GM13976 (cell line): ENCODE measurements around the gene SFXN5.

Source experiments
- DNase-seq: peaks from one replicate; pipeline ENCODE4 v3.0.0; 2012; ENCODE audit warnings: low spot score
- in situ Hi-C: fragments of 300-500 bp; cut with MboI; formaldehyde crosslinking; loops from one replicate; pipeline ENCODE4 v1.12.0; 2022; ENCODE audit warnings: low sequenced_read_pairs, mixed read lengths, inconsistent platforms; ENCODE audit not compliant: unreplicated experiment
- TF ChIP-seq, protein P1 (sequence below): IDR thresholded peaks from 2 replicates; pipeline ENCODE4 v1.5.1; 2012; ENCODE audit warnings: borderline replicate concordance, mild to moderate bottlenecking; ENCODE audit not compliant: insufficient read depth; ENCODE audit errors: extremely low read depth, missing control alignments, control extremely low read depth

Gene SFXN5

DNA sequence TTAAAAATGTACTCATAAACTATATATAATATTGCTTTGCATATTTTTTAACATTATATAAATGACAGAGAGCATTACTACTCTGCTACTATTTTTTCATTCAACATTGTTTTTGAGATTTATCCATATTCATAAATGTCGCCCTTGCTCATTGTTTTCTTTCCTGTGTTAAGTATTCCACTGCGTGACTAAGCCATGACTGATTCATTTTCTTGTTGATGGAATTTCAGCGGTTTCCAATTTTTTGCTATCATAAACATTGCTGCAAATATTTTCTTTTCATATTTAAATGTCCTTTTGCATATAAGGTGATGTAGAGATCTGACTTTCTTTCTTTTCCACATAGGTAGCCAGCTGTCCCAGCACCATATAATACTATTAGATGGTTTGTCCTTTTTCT lies 57.6 kb downstream of the SFXN5 start:
- in situ Hi-C loops, result no loop called here
- TF ChIP-seq, protein P1, sequence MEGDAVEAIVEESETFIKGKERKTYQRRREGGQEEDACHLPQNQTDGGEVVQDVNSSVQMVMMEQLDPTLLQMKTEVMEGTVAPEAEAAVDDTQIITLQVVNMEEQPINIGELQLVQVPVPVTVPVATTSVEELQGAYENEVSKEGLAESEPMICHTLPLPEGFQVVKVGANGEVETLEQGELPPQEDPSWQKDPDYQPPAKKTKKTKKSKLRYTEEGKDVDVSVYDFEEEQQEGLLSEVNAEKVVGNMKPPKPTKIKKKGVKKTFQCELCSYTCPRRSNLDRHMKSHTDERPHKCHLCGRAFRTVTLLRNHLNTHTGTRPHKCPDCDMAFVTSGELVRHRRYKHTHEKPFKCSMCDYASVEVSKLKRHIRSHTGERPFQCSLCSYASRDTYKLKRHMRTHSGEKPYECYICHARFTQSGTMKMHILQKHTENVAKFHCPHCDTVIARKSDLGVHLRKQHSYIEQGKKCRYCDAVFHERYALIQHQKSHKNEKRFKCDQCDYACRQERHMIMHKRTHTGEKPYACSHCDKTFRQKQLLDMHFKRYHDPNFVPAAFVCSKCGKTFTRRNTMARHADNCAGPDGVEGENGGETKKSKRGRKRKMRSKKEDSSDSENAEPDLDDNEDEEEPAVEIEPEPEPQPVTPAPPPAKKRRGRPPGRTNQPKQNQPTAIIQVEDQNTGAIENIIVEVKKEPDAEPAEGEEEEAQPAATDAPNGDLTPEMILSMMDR, result no peak
- no peak for DNase-seq

DNA sequence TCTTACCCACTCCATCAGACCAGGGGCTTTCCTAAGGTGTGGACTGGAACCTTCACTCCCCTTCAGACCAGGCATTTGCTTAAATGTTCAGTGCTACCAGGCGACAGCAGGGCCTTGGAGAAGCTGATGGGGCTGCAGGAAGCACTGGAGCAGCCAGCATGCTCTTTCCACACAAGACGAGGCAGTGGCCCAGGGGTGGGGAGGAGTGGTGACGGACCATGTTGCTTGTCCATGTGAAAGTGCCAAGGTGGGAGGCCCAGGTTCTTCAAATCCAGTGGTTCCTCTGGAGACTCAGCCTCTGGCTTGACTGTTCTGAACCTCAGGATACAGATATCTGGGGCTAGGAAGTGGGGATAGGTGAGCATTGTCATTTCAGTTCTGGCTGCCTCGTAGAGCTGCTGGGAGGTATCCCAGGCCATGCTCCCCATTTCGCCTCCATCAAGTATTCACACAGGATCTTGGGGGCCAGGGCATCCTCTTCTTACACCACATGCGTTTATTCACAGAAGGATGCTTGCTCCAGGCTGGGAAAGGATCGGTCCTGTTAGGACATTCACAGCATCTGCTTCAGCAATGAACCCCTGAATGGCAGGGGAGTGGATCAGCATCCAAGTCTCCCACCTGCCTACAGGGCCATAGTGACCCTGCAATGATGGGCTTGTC lies 62.2 kb downstream of the SFXN5 start:
- in situ Hi-C loops, result no loop called here
- no peak for DNase-seq
- TF ChIP-seq, protein P1, result no peak

DNA sequence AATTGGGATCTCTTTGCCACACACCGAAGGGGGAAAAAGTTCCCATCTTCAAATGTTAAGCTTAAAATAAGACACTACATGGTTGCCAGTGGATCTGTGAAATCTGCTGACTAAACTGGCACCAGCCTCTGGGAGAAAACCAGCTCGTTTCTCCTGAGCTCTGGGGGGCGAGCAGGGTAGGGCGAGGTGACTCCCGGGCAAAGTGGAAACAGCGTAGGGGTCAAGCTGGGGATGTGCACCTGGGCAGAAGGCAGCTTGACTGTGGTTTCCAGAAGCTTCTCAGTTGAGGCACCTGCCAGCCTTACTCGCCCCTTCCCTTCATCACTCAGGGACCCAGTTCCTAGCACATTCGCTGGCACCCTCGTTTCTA lies 62.8 kb downstream of the SFXN5 start:
- in situ Hi-C loops, result no loop called here
- no peak for DNase-seq
- TF ChIP-seq, protein P1, result no peak

DNA sequence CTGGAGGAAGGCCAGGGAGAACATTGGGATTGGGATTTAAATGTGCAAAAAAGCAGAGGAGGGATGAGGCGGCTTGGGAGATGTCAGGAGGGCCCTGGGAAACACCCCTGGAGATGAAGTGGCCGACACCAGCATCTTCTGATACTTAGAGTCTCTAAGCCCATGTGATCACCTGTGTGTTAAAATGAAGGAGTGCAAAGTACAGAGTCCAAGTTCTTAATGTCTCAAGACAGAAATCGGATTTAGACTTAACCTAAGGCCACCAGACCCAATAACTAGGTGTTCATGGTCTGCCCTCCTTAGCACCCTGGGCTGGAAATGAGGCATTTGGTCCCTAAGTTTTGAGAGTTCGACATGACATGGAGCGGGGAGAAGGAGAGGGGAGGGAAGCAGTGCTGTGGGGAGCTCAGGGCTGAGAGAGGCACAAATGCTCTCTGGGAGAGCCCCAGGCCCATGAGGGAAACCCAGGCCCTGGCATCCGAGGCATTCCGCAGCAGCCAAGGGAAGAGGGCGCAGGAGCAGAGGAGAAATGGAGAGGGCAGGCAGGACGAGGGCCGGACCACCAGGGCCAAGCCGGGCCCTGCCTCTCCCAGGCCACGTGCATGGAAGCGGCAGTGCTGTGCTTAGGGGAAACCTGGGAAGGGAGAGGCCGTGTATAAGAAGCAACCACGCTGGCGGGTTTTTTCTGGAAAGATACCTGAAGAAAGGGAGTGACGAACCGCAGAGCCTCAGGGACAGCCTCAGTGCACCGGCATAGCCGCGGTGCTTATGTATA lies 63.3 kb downstream of the SFXN5 start:
- no peak for DNase-seq
- TF ChIP-seq, protein P1, result no peak
- in situ Hi-C loops, result no loop called here

DNA sequence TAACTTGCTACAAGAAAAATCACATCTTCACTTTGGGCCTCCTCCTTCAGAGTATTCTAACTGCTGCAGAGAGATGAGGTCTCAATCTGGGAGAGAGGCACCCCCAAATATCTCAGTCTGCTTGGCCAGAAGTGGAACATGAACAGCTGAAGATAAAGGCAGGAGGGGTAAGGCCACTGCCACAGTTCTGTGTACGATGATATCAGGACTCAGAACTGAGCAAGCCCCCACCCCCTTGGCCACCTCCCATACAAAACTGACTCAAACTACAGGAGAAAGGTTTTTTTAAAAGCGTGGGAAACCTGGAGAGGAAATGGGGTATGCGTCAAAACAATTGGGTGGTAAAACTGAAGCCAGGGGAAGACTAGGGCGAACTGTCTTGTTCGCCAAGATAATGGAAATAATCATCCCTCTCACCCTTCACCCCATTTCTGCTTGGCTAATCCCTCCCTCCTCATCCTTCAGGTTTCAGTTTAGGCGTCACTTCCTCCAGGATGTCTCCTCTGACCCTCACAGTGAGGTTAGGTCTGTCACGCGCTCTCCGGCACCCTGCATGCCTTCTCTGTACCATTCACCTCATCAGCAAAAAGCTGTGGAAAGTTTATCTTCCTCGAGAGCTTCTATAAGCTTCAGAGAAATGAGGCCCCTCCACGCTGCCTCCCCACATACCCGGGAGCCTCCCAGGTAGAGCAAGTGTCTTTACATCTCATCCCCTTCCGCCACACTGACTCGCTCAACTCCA lies 64.4 kb downstream of the SFXN5 start:
- in situ Hi-C loops, result no loop called here
- no peak for DNase-seq
- TF ChIP-seq, protein P1, result no peak

DNA sequence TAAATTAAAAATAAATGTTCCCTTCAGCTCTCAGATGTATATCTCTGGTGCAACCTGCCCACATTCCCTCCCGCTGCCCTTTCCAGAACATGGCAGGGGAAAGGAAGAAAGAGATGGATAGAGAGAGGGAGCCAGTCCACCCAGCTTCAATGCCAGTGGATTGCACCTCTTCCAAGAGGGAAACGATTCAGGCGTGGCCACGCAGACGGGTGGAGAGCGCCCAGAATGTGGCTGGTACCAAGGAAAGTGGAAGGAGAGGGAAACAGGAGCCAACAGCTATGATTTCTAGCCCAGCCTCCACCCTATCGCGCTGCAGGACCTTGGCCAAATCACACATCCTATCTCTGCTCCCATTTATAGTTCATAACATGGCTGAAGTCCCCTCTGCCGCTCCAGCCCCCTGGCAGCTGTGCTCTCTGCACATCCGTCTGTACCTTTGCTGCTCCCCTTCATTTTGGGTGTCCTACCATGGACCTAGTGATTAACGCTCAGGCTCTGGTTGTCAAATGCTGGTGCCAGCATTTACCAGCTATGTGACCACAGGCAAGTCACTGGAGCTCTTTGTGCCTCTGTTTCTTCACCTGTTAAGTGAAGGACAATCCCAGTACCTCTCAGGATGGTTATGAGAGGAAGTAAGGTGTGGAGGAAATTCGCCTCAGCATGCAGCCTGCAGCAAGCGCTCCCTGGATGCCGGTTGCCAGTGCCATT lies 66.5 kb downstream of the SFXN5 start:
- no peak for DNase-seq
- TF ChIP-seq, protein P1, result no peak
- in situ Hi-C loops, result no loop called here
